ENCODE data around the gene WNK2. TPM values are rescaled to one million over a fixed set of nuclear protein-coding genes. Genes with fewer than 3 reads are reported as not detected.

Gene WNK2
- total and polyA plus RNA-seq, 12 donors = 1.1 to 17.6 (median 8.4) TPM

DNA sequence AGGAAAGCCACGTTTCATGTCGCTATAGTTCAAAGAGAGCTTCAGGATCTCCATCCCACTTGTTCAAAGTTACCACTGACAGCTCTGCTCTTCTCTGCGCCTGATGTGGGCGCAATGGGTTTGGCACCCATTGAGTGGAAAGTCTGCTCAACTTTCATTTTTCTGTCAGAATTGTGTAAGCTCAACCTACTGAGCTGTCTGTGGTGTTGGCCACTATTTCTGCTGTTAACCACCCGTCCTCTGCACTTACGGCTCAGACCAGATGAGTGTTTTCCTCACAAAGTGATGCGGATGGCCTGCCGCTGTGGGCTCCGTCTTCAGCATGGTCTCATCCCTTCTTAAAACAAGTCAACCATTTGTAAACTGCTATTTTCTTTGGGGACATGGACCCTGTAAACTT is 131.2 kb downstream of the WNK2 start:
- Histone ChIP-seq H3K9me3 (replicated peaks in 1 of 3) (no peaks in the 10 kb centered on the region), H3K36me3 (replicated peaks in 1 of 2) (no peaks in the 10 kb centered on the region), H3K27ac (no peak overlapping the region), H3K27me3 (no peaks in the 10 kb centered on the region), H3K4me1 (replicated peaks in 1 of 2) (peaks cover 0 to 3% of the 10 kb centered on the region in 2 donors), H3K4me3 (no peak overlapping the region)
- intact Hi-C loops (cut with DNase I) = no loop called here
- TF ChIP-seq, protein P1, sequence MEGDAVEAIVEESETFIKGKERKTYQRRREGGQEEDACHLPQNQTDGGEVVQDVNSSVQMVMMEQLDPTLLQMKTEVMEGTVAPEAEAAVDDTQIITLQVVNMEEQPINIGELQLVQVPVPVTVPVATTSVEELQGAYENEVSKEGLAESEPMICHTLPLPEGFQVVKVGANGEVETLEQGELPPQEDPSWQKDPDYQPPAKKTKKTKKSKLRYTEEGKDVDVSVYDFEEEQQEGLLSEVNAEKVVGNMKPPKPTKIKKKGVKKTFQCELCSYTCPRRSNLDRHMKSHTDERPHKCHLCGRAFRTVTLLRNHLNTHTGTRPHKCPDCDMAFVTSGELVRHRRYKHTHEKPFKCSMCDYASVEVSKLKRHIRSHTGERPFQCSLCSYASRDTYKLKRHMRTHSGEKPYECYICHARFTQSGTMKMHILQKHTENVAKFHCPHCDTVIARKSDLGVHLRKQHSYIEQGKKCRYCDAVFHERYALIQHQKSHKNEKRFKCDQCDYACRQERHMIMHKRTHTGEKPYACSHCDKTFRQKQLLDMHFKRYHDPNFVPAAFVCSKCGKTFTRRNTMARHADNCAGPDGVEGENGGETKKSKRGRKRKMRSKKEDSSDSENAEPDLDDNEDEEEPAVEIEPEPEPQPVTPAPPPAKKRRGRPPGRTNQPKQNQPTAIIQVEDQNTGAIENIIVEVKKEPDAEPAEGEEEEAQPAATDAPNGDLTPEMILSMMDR (IDR thresholded peaks at IDR 0.05) = no peak
- TF ChIP-seq POLR2A (IDR thresholded peaks at IDR 0.05) = no peak
- no peak for DNase-seq
- 90 to 96% (median 92%) methylated on average over 9 of the region's 9 CpGs for WGBS, 4 donors

DNA sequence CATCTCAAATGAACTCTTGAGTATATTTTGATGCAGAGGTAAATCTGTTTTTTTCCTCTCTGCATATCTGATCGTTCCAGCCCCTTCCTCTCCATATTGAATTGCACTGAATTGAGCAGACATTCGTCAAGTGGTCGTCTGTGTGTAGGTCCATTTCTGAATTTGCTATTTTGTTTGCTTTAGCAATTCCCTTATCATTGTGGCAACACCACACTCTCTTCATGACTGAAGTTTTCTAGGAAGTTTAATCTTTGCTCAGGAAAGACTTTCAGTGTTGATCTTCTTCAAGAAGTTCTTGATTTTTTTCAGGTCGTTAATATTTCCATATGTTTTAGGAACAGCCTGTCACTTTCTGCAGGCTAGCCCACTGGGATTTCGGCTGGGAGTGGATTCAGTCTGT is 132.0 kb downstream of the WNK2 start:
- 39 to 53% (median 51%) methylated on average over 5 of the region's 5 CpGs for WGBS, 4 donors
- H3K9me3 ChIP-seq (replicated peaks in 1 of 3) = no peaks in the 10 kb centered on the region

DNA sequence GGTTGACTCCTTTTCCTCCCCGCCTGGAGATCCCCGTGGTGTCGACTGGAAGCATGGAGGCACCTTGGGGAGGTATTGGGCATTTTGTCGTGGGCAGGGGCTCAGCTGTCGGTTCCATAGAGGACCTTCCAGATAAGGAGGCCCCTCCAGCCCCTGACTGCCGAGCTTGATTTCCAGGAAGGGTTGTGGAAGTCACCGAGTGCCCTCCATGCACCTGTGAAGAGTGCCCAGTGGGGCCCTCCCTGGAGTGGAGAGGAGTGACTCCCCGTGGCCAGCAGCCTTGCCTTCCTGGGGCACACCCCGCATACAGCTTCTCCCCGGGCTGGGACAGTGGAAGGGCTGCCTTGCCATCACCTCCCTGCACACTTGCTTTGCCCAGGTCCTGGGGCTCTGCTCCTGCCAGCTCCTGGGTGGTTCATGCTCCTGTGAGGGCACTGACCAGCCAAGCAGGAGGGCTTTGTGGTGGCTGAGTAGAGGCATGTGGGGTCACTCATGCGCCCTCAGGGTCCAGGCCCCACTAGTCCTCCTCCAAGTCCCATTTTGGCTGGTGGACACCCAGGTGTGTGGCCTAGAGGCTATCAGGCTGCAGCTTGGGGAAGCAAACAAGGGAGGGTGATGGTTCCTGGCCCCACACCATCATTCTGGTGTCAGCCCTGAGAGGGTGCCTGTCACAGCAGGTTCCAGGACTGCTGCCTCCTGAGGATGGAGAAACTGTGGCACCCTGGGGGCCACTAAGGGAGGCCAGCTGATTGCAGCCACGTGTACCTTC is 133.0 kb downstream of the WNK2 start:
- 87 to 92% (median 90%) methylated on average over 7 to 12 of the region's 12 CpGs for WGBS, 4 donors
- Histone ChIP-seq H3K4me1 (replicated peaks in 1 of 2) (peaks cover 0 to 3% of the 10 kb centered on the region in 2 donors), H3K27me3 (no peaks in the 10 kb centered on the region), H3K27ac (no peak overlapping the region), H3K9me3 (replicated peaks in 1 of 3) (no peaks in the 10 kb centered on the region), H3K36me3 (replicated peaks in 1 of 2) (no peaks in the 10 kb centered on the region), H3K4me3 (no peak overlapping the region)
- TF ChIP-seq POLR2A (IDR thresholded peaks at IDR 0.05) = no peak
- TF ChIP-seq, protein P1 (IDR thresholded peaks at IDR 0.05) = no peak
- intact Hi-C loops (cut with DNase I) = no loop called here
- DNase-seq = no peak

More for the DNA sequence above, 132.0 kb downstream of the WNK2 start:
- H3K27ac ChIP-seq = no peak overlapping the region
- intact Hi-C loops (cut with DNase I) = no loop called here
- H3K4me3 ChIP-seq = no peak overlapping the region
- DNase-seq = no peak
- TF ChIP-seq POLR2A (IDR thresholded peaks at IDR 0.05) = no peak
- TF ChIP-seq, protein P1 (IDR thresholded peaks at IDR 0.05) = no peak
- peaks cover 0 to 3% of the 10 kb centered on the region in 2 donors for H3K4me1 ChIP-seq (replicated peaks in 1 of 2)
- no peaks in the 10 kb centered on the region for H3K36me3 ChIP-seq (replicated peaks in 1 of 2)
- no peaks in the 10 kb centered on the region for H3K27me3 ChIP-seq

DNA sequence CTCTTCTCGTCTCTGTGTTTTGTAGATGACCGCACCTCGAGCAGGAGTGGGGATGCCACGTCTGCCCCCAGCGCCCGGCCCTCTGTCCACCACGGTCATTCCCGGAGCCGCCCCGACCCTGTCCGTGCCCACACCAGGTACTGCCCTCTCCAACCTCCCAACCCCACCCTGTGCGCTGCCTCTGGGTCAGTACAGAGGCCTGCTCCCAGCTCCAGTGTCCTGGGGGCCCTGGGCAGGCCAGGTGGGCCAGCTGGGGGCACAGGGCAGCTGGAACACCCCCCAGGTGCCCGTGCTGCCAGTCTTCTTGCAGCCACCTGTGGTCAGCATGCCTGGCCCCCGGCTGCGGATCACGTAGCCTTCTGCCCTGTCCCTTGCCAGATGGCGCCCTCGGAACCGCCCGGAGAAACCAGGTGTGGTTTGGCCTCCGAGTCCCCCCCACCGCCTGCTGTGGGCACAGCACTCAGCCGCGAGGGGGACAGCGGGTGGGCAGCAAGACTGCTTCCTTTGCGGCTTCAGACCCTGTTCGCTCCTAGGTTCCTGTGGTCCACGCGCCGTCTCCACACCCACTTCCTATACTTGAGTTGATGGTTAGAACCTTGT is 133.7 kb downstream of the WNK2 start:
- DNase-seq = no peak
- Histone ChIP-seq H3K4me1 (replicated peaks in 1 of 2) (peaks cover 0 to 3% of the 10 kb centered on the region in 2 donors), H3K27me3 (no peaks in the 10 kb centered on the region), H3K4me3 (no peak overlapping the region), H3K9me3 (replicated peaks in 1 of 3) (no peaks in the 10 kb centered on the region), H3K27ac (no peak overlapping the region), H3K36me3 (replicated peaks in 1 of 2) (no peaks in the 10 kb centered on the region)
- WGBS, 4 donors = 81 to 89% (median 87%) methylated on average over 14 to 30 of the region's 30 CpGs
- TF ChIP-seq, protein P1 (IDR thresholded peaks at IDR 0.05) = no peak
- no peak for TF ChIP-seq POLR2A (IDR thresholded peaks at IDR 0.05)
- intact Hi-C loops (cut with DNase I) = no loop called here

Data from adrenal gland (tissue), 12 donors.